ENCODE measurements around the gene APP. TPM values are rescaled to one million over a fixed set of nuclear protein-coding genes. Genes with fewer than 3 reads are reported as not detected.

Gene APP
- total and polyA plus RNA-seq, 2 of the 13 experiments (the other 11 are each of a cell fraction or from before 2014, with no cell fraction given) = 70.6 to 262 TPM

- in situ Hi-C loops (cut with HindIII; ENCODE audit: extremely low pct_ligation_motif_present, low pct_unique_long_range_greater_than_20kb) (no loop called here), intact Hi-C loops (cut with micrococcal nuclease; ENCODE audit: unreplicated experiment) (no loop called here)
- Histone ChIP-seq H3K4me2 (ENCODE audit: low read depth, low read length) (no peak overlapping the region), H4K20me1 (ENCODE audit: insufficient read depth, low read length) (peaks cover 7% of the 10 kb centered on the region), H3K9me3 (ENCODE audit: low read length) (no peaks in the 10 kb centered on the region), H3K27me3 (ENCODE audit: control insufficient read depth in 1 of 2, insufficient read depth in 2 of 2, low read length in 2 of 2) (no peaks in the 10 kb centered on the region), H3K4me3 (replicated peaks in 1 of 3; ENCODE audit: insufficient read depth in 1 of 3, low read depth in 2 of 3, low read length in 3 of 3) (no peak overlapping the region), H3K9ac (ENCODE audit: insufficient read depth, low read depth, low read length) (no peak overlapping the region), H3K4me1 (ENCODE audit: insufficient read depth, low read length) (peaks cover 17% of the 10 kb centered on the region), H3K79me2 (ENCODE audit: insufficient read depth, low read length) (peaks cover 13% of the 10 kb centered on the region), H3K36me3 (replicated peaks in 1 of 2; ENCODE audit: control insufficient read depth in 1 of 2, insufficient read depth in 2 of 2, low read length in 2 of 2) (no peaks in the 10 kb centered on the region; a peak in 1 of 5 replicates), H3K27ac (ENCODE audit: extremely low read length, insufficient read depth, low read length) (no peak overlapping the region), H2AFZ (ENCODE audit: low read length) (no peak overlapping the region)
- DNase-seq (ENCODE audit: low spot score) (no peak), ATAC-seq (no peak), FAIRE-seq (no peak)
- ChIA-PET CTCF (ENCODE audit: low intra/inter-chr PET ratio, low total read pairs) (no interaction called here), POLR2A (no interaction called here)
- BruUV-seq (replicated peaks) = no TSS peak
- WGBS (ENCODE audit: low lambda C conversion rate) = 52% methylated on average over 2 of the region's 2 CpGs
- no peak for TF ChIP-seq ATF1 (CRISPR knock-in tag; IDR thresholded peaks at IDR 0.05)
These were observed 51.5 kb downstream of the APP start for GRCh38 chr21:26118938-26119540.

- Histone ChIP-seq H3K4me3 (replicated peaks in 1 of 3; ENCODE audit: insufficient read depth in 1 of 3, low read depth in 2 of 3, low read length in 3 of 3) (no peak overlapping the region), H3K9me3 (ENCODE audit: low read length) (no peaks in the 10 kb centered on the region), H2AFZ (ENCODE audit: low read length) (no peak overlapping the region), H3K36me3 (replicated peaks in 1 of 2; ENCODE audit: control insufficient read depth in 1 of 2, insufficient read depth in 2 of 2, low read length in 2 of 2) (no peaks in the 10 kb centered on the region; a peak in 1 of 5 replicates), H3K79me2 (ENCODE audit: insufficient read depth, low read length) (peaks cover 10% of the 10 kb centered on the region), H3K27me3 (ENCODE audit: control insufficient read depth in 1 of 2, insufficient read depth in 2 of 2, low read length in 2 of 2) (no peaks in the 10 kb centered on the region), H3K4me2 (ENCODE audit: low read depth, low read length) (no peak overlapping the region), H3K4me1 (ENCODE audit: insufficient read depth, low read length) (peaks cover 17% of the 10 kb centered on the region), H3K27ac (ENCODE audit: extremely low read length, insufficient read depth, low read length) (no peak overlapping the region), H4K20me1 (ENCODE audit: insufficient read depth, low read length) (peaks cover 7% of the 10 kb centered on the region), H3K9ac (ENCODE audit: insufficient read depth, low read depth, low read length) (no peak overlapping the region)
- no peak for TF ChIP-seq WIZ (CRISPR knock-in tag; IDR thresholded peaks at IDR 0.05)
- no peak for TF ChIP-seq SRSF9 (IDR thresholded peaks at IDR 0.05; ENCODE audit: borderline replicate concordance, insufficient read depth, low read depth, low read length, poor library complexity, severe bottlenecking)
- TF ChIP-seq ZNF468 (CRISPR knock-in tag; IDR thresholded peaks at IDR 0.05) = no peak
- no peak for TF ChIP-seq ZNF296 (CRISPR knock-in tag; conservative IDR thresholded peaks at IDR 0.05)
- TF ChIP-seq ARNT (IDR thresholded peaks at IDR 0.05) = no peak
- TF ChIP-seq ZNF552 (CRISPR knock-in tag; IDR thresholded peaks at IDR 0.05; ENCODE audit: borderline replicate concordance) = no peak
- no peak for TF ChIP-seq ZNF704 (CRISPR knock-in tag; IDR thresholded peaks at IDR 0.05; ENCODE audit: borderline replicate concordance)
- no peak for TF ChIP-seq ZNF33A (CRISPR knock-in tag; IDR thresholded peaks at IDR 0.05; ENCODE audit: borderline replicate concordance)
- no peak for TF ChIP-seq RFX3 (CRISPR knock-in tag; IDR thresholded peaks at IDR 0.05)
- no peak for TF ChIP-seq SIX1 (CRISPR knock-in tag; IDR thresholded peaks at IDR 0.05; ENCODE audit: borderline replicate concordance)
- TF ChIP-seq ZNF260 (CRISPR knock-in tag; IDR thresholded peaks at IDR 0.05; ENCODE audit: borderline replicate concordance, low read depth) = no peak
- no peak for TF ChIP-seq ARID5B (CRISPR knock-in tag; IDR thresholded peaks at IDR 0.05)
- no TSS peak for BruUV-seq (replicated peaks)
- no peak for FAIRE-seq
- 57% methylated on average over 3 of the region's 3 CpGs for WGBS (ENCODE audit: low lambda C conversion rate)
- ChIA-PET POLR2A (no interaction called here), CTCF (ENCODE audit: low intra/inter-chr PET ratio, low total read pairs) (no interaction called here)
- in situ Hi-C loops (cut with HindIII; ENCODE audit: extremely low pct_ligation_motif_present, low pct_unique_long_range_greater_than_20kb) = no loop called here
- intact Hi-C loops (cut with micrococcal nuclease; ENCODE audit: unreplicated experiment) = no loop called here
- no peak for ATAC-seq
- DNase-seq (ENCODE audit: low spot score) = no peak
These were observed 52.6 kb downstream of the APP start for GRCh38 chr21:26117972-26118367.

Data from HepG2 (cell line).